ENCODE measurements around the gene SRL.

SRL gene

DNA sequence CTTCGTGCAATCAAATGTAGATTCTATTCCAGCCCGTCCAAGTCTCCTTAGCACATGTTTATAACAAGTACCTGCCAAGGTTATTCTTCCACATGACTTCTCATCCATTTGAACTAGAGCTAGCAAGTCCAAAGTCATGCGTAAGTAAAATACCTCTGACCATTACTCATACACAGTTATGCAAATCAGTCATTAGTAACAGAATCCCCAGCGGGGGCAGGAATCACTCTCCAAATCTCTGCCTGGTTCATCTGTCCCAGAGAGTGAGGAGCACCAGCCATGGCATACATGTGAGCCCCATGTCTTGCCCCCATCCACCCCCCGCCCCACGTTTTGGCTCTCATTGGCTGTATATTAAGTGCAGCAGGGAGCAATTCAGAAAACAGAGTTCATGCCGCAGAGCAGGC, 27.7 kb downstream of the SRL start:
- Histone ChIP-seq H3K79me2 (ENCODE audit: low read length) (no peaks in the 10 kb centered on the region), H4K20me1 (ENCODE audit: insufficient read depth, low read length) (no peaks in the 10 kb centered on the region), H3K9me3 (replicated peaks; ENCODE audit: insufficient read depth, low read length) (no peaks in the 10 kb centered on the region), H3K4me3 (ENCODE audit: low read length) (no peak overlapping the region), H3K9me2 (replicated peaks; ENCODE audit: insufficient read depth, low read length) (no peaks in the 10 kb centered on the region), H3F3A (ENCODE audit: insufficient read depth, low read length) (no peaks in the 10 kb centered on the region), H3K27me3 (replicated peaks; ENCODE audit: insufficient read depth, low read length) (peaks cover 40% of the 10 kb centered on the region), H3K27ac (ENCODE audit: low read length) (no peak overlapping the region), H3K9ac (ENCODE audit: low read length) (no peak overlapping the region), H2AFZ (ENCODE audit: low read length) (no peak overlapping the region), H3K4me1 (ENCODE audit: low read length) (no peaks in the 10 kb centered on the region), H3K36me3 (replicated peaks; ENCODE audit: insufficient read depth, low read length) (no peaks in the 10 kb centered on the region), H3K4me2 (ENCODE audit: low read depth, low read length) (no peak overlapping the region)
- DNase-seq: no peak
- TF ChIP-seq, protein P1, sequence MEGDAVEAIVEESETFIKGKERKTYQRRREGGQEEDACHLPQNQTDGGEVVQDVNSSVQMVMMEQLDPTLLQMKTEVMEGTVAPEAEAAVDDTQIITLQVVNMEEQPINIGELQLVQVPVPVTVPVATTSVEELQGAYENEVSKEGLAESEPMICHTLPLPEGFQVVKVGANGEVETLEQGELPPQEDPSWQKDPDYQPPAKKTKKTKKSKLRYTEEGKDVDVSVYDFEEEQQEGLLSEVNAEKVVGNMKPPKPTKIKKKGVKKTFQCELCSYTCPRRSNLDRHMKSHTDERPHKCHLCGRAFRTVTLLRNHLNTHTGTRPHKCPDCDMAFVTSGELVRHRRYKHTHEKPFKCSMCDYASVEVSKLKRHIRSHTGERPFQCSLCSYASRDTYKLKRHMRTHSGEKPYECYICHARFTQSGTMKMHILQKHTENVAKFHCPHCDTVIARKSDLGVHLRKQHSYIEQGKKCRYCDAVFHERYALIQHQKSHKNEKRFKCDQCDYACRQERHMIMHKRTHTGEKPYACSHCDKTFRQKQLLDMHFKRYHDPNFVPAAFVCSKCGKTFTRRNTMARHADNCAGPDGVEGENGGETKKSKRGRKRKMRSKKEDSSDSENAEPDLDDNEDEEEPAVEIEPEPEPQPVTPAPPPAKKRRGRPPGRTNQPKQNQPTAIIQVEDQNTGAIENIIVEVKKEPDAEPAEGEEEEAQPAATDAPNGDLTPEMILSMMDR (IDR thresholded peaks at IDR 0.05; ENCODE audit: low read length): no peak
- no peak for TF ChIP-seq EZH2 (optimal IDR thresholded peaks at IDR 0.05; ENCODE audit: low read depth, low read length)
- TF ChIP-seq EZH2phosphoT487 (IDR thresholded peaks at IDR 0.05; ENCODE audit: low read length): no peak

- H3K27me3 ChIP-seq (replicated peaks; ENCODE audit: insufficient read depth, low read length): peaks cover 40% of the 10 kb centered on the region
- H3K36me3 ChIP-seq (replicated peaks; ENCODE audit: insufficient read depth, low read length): no peaks in the 10 kb centered on the region
- H3K4me1 ChIP-seq (ENCODE audit: low read length): no peaks in the 10 kb centered on the region
- no peaks in the 10 kb centered on the region for H4K20me1 ChIP-seq (ENCODE audit: insufficient read depth, low read length)
- TF ChIP-seq, protein P1 (IDR thresholded peaks at IDR 0.05; ENCODE audit: low read length): no peak
- TF ChIP-seq EZH2phosphoT487 (IDR thresholded peaks at IDR 0.05; ENCODE audit: low read length): no peak
- TF ChIP-seq EZH2 (optimal IDR thresholded peaks at IDR 0.05; ENCODE audit: low read depth, low read length): no peak
- no peaks in the 10 kb centered on the region for H3K79me2 ChIP-seq (ENCODE audit: low read length)
- H2AFZ ChIP-seq (ENCODE audit: low read length): no peak overlapping the region
- H3K9me3 ChIP-seq (replicated peaks; ENCODE audit: insufficient read depth, low read length): no peaks in the 10 kb centered on the region
- no peak overlapping the region for H3K4me2 ChIP-seq (ENCODE audit: low read depth, low read length)
- no peak overlapping the region for H3K27ac ChIP-seq (ENCODE audit: low read length)
- no peaks in the 10 kb centered on the region for H3F3A ChIP-seq (ENCODE audit: insufficient read depth, low read length)
- H3K9me2 ChIP-seq (replicated peaks; ENCODE audit: insufficient read depth, low read length): no peaks in the 10 kb centered on the region
- H3K4me3 ChIP-seq (ENCODE audit: low read length): no peak overlapping the region
- H3K9ac ChIP-seq (ENCODE audit: low read length): no peak overlapping the region
- no peak for DNase-seq
Observed at GRCh38 chr16:4213737-4214136, 28.1 kb downstream of the SRL start.

- H3F3A ChIP-seq (ENCODE audit: insufficient read depth, low read length): no peaks in the 10 kb centered on the region
- H4K20me1 ChIP-seq (ENCODE audit: insufficient read depth, low read length): no peaks in the 10 kb centered on the region
- H3K36me3 ChIP-seq (replicated peaks; ENCODE audit: insufficient read depth, low read length): no peaks in the 10 kb centered on the region
- DNase-seq: no peak
- no peak overlapping the region for H2AFZ ChIP-seq (ENCODE audit: low read length)
- no peaks in the 10 kb centered on the region for H3K9me3 ChIP-seq (replicated peaks; ENCODE audit: insufficient read depth, low read length)
- TF ChIP-seq, protein P1 (IDR thresholded peaks at IDR 0.05; ENCODE audit: low read length): no peak
- TF ChIP-seq EZH2phosphoT487 (IDR thresholded peaks at IDR 0.05; ENCODE audit: low read length): no peak
- TF ChIP-seq EZH2 (optimal IDR thresholded peaks at IDR 0.05; ENCODE audit: low read depth, low read length): no peak
- H3K9ac ChIP-seq (ENCODE audit: low read length): no peak overlapping the region
- no peak overlapping the region for H3K27ac ChIP-seq (ENCODE audit: low read length)
- no peaks in the 10 kb centered on the region for H3K4me1 ChIP-seq (ENCODE audit: low read length)
- no peaks in the 10 kb centered on the region for H3K79me2 ChIP-seq (ENCODE audit: low read length)
- H3K9me2 ChIP-seq (replicated peaks; ENCODE audit: insufficient read depth, low read length): no peaks in the 10 kb centered on the region
- peaks cover 42% of the 10 kb centered on the region for H3K27me3 ChIP-seq (replicated peaks; ENCODE audit: insufficient read depth, low read length)
- H3K4me3 ChIP-seq (ENCODE audit: low read length): no peak overlapping the region
- H3K4me2 ChIP-seq (ENCODE audit: low read depth, low read length): no peak overlapping the region
Observed at GRCh38 chr16:4212934-4213296, 29.0 kb downstream of the SRL start.

Data from MM.1S (cell line).